MM.1S (cell line): Measurements from ENCODE around the gene ATRN.

Experiments used
- CTCF ChIP-seq: fragments of 300-600 bp; sonication (generic); IDR thresholded peaks from 2 replicates; pipeline ENCODE4 v1.5.1; 2016; ENCODE audit warnings: antibody characterized with exemption, low read length, mixed read lengths
- EZH2 ChIP-seq: fragments of 300-600 bp; sonication (generic); optimal IDR thresholded peaks from 2 replicates; pipeline ENCODE3; 2017; ENCODE audit warnings: low read depth, mild to moderate bottlenecking, antibody characterized with exemption, low read length, mixed read lengths
- EZH2phosphoT487 ChIP-seq: fragments of 300-600 bp; sonication (generic); IDR thresholded peaks from 2 replicates; pipeline ENCODE4 v1.6.1; 2018; ENCODE audit warnings: antibody characterized with exemption, low read length

GRCh38 chr20:3646651-3647050, 175.8 kb downstream of the ATRN start:
- TF ChIP-seq EZH2 (no peak), CTCF (no peak), EZH2phosphoT487 (no peak)
